ENCODE data around the gene WDFY3. TPM values are rescaled to one million over a fixed set of nuclear protein-coding genes. Genes with fewer than 3 reads are reported as not detected.

The WDFY3 gene
- total and polyA plus RNA-seq, 3 donors from 2014 or later = 31.7 to 168 (median 126) TPM

- H3K4me1 ChIP-seq = no peaks in the 10 kb centered on the region
- no peak overlapping the region for H3K4me3 ChIP-seq
- H3K27ac ChIP-seq = no peak overlapping the region
- no peaks in the 10 kb centered on the region for H3K36me3 ChIP-seq (ENCODE audit: low read depth, missing control alignments)
- no peaks in the 10 kb centered on the region for H3K27me3 ChIP-seq
- H3K9me3 ChIP-seq = no peaks in the 10 kb centered on the region
- no peak for TF ChIP-seq POLR2A (IDR thresholded peaks at IDR 0.05)
- TF ChIP-seq, protein P1, sequence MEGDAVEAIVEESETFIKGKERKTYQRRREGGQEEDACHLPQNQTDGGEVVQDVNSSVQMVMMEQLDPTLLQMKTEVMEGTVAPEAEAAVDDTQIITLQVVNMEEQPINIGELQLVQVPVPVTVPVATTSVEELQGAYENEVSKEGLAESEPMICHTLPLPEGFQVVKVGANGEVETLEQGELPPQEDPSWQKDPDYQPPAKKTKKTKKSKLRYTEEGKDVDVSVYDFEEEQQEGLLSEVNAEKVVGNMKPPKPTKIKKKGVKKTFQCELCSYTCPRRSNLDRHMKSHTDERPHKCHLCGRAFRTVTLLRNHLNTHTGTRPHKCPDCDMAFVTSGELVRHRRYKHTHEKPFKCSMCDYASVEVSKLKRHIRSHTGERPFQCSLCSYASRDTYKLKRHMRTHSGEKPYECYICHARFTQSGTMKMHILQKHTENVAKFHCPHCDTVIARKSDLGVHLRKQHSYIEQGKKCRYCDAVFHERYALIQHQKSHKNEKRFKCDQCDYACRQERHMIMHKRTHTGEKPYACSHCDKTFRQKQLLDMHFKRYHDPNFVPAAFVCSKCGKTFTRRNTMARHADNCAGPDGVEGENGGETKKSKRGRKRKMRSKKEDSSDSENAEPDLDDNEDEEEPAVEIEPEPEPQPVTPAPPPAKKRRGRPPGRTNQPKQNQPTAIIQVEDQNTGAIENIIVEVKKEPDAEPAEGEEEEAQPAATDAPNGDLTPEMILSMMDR (IDR thresholded peaks at IDR 0.05) = no peak
- DNase-seq = no peak
- WGBS, 2 donors = 89 to 92% methylated on average over 2 of the region's 2 CpGs
- intact Hi-C loops (cut with DNase I; ENCODE audit: low total_unique reads) = no loop called here
Observed at GRCh38 chr4:84870398-84871163, 95.9 kb downstream of the WDFY3 start.

DNA sequence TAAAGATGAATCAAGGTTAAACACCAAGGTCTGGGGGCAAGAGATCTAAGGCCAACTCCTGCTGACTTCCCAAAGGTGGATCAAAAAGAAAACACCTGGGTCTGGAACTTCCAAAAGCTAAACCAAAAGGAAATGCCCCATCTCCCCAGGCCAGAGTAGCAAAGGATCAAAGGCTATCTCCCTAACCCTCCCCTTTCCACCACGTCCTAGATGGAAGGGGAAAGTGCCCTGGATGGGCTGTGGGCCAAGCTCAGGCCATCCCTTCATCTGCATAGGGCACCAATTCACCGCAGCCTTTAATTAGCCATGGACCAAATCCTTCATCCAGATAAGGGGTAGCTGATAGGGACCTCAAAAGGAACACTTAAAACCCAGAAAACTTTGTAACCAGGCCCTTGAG lies 100.2 kb downstream of the WDFY3 start:
- intact Hi-C loops (cut with DNase I; ENCODE audit: low total_unique reads) = no loop called here
- Histone ChIP-seq H3K4me1 (peaks cover 10% of the 10 kb centered on the region), H3K4me3 (no peak overlapping the region), H3K27me3 (no peaks in the 10 kb centered on the region), H3K9me3 (no peaks in the 10 kb centered on the region), H3K27ac (no peak overlapping the region), H3K36me3 (ENCODE audit: low read depth, missing control alignments) (no peaks in the 10 kb centered on the region)
- TF ChIP-seq, protein P1 (IDR thresholded peaks at IDR 0.05) = no peak
- TF ChIP-seq POLR2A (IDR thresholded peaks at IDR 0.05) = no peak
- DNase-seq = no peak
- 75 to 76% methylated on average over 2 of the region's 2 CpGs for WGBS, 2 donors

DNA sequence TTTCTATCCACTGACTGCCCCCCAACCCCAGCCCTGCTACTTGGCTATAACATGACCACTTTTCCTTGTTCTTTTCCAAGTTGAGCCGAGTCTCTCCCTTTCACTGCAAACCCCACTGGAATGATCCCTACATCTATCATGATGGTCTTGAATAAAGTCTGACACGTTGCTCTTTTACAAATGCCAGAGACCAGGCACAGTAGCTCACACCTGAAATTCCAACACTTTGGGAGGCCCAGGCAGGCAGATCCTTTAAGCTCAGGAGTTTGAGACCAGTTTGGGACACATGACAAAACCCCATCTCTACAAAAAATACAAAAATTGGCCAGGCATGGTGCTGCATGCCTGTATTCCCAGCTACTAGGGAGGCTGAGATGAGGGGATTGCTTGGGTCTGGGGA lies 100.9 kb downstream of the WDFY3 start:
- WGBS, 2 donors = 69 to 81% methylated on average over 2 of the region's 2 CpGs
- Histone ChIP-seq H3K4me3 (no peak overlapping the region), H3K9me3 (no peaks in the 10 kb centered on the region), H3K27ac (no peak overlapping the region), H3K36me3 (ENCODE audit: low read depth, missing control alignments) (no peaks in the 10 kb centered on the region), H3K27me3 (no peaks in the 10 kb centered on the region), H3K4me1 (peaks cover 15% of the 10 kb centered on the region)
- no peak for DNase-seq
- TF ChIP-seq POLR2A (IDR thresholded peaks at IDR 0.05) = no peak
- TF ChIP-seq, protein P1 (IDR thresholded peaks at IDR 0.05) = no peak
- intact Hi-C loops (cut with DNase I; ENCODE audit: low total_unique reads) = no loop called here

- no peak for TF ChIP-seq POLR2A (IDR thresholded peaks at IDR 0.05)
- TF ChIP-seq, protein P1 (IDR thresholded peaks at IDR 0.05) = no peak
- intact Hi-C loops (cut with DNase I; ENCODE audit: low total_unique reads) = no loop called here
- Histone ChIP-seq H3K4me3 (no peak overlapping the region), H3K27ac (no peak overlapping the region), H3K9me3 (no peaks in the 10 kb centered on the region), H3K4me1 (peaks cover 15% of the 10 kb centered on the region), H3K27me3 (no peaks in the 10 kb centered on the region), H3K36me3 (ENCODE audit: low read depth, missing control alignments) (no peaks in the 10 kb centered on the region)
- 32 to 50% methylated on average over 2 of the region's 2 CpGs for WGBS, 2 donors
- DNase-seq = no peak
Observed at GRCh38 chr4:84862064-84862463, 104.4 kb downstream of the WDFY3 start.

DNA sequence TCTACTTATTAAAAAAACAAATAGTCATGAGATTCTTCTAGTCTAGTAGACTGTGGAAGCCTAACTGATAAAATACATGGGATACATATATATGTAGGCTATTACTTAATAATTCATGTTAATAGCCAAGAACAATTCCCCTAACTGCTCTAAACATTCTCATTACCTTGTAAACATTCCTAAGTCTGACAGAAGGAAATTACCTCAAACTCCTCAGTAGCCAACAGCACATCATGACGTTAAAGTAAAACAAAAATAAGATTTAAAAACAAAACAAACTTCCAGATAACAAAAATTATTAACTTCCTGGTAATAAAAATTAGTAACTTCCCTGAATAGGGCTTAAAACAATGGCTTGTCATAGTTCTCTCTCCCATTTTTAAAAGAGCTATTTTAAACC lies 109.2 kb downstream of the WDFY3 start:
- 45 to 72% methylated on average over 1 of the region's 1 CpG for WGBS, 2 donors
- peaks cover 15% of the 10 kb centered on the region for H3K4me1 ChIP-seq
- H3K4me3 ChIP-seq = no peak overlapping the region
- H3K36me3 ChIP-seq (ENCODE audit: low read depth, missing control alignments) = no peaks in the 10 kb centered on the region
- no peak for DNase-seq
- intact Hi-C loops (cut with DNase I; ENCODE audit: low total_unique reads) = no loop called here
- H3K9me3 ChIP-seq = no peaks in the 10 kb centered on the region
- no peak overlapping the region for H3K27ac ChIP-seq
- TF ChIP-seq, protein P1 (IDR thresholded peaks at IDR 0.05) = no peak
- no peak for TF ChIP-seq POLR2A (IDR thresholded peaks at IDR 0.05)
- H3K27me3 ChIP-seq = no peaks in the 10 kb centered on the region

Data from testis (tissue), 3 donors.